ENCODE data around the gene KNDC1. TPM values are rescaled to one million over a fixed set of nuclear protein-coding genes. Genes with fewer than 3 reads are reported as not detected.

KNDC1 gene
- total RNA-seq, 5 donors from 2014 or later (not counting 1 experiment from before 2014, with no cell fraction given): 0.09 to 1.2 (median 0.35) TPM

- Histone ChIP-seq H3K9me3 (no peaks in the 10 kb centered on the region), H3K27me3 (replicated peaks in 1 of 2; ENCODE audit: control insufficient read depth in 2 of 2, extremely low read depth in 1 of 2, insufficient read depth in 2 of 2, low read length in 1 of 2) (peaks cover 2 to 78% of the 10 kb centered on the region in 2 experiments), H3K4me3 (ENCODE audit: control insufficient read depth in 1 of 2, extremely low read depth in 1 of 2, low read length in 1 of 2) (no peak overlapping the region), H3K36me3 (ENCODE audit: control insufficient read depth in 2 of 2, extremely low read depth in 1 of 2, insufficient read depth in 1 of 2, low read length in 1 of 2) (no peaks in the 10 kb centered on the region), H3K27ac (ENCODE audit: low read length) (no peak overlapping the region), H3K4me1 (ENCODE audit: control insufficient read depth in 1 of 2, extremely low read depth in 1 of 2, insufficient read depth in 2 of 2, low read length in 2 of 2) (peaks cover 0 to 16% of the 10 kb centered on the region in 2 experiments)
- H3K27ac Mint-ChIP-seq: no peak overlapping the region
- no peak overlapping the region for H3K4me3 Mint-ChIP-seq
- H3K4me1 Mint-ChIP-seq: peaks cover 16 to 29% (median 16%) of the 10 kb centered on the region in 3 donors
- H3K27me3 Mint-ChIP-seq: peaks cover 34 to 53% of the 10 kb centered on the region in 2 donors
- CTCF ChIA-PET: no interaction called here
- POLR2A ChIA-PET: no interaction called here
- ATAC-seq (replicated peaks in 1 of 4) (no peak), DNase-seq (no peak)
- WGBS (ENCODE audit: insufficient coverage): 71% methylated on average over 13 of the region's 14 CpGs
- H3K9me3 Mint-ChIP-seq: no peaks in the 10 kb centered on the region
- H3K36me3 Mint-ChIP-seq: no peaks in the 10 kb centered on the region
These were observed 83.6 kb downstream of the KNDC1 start for GRCh38 chr10:133243593-133243992.

GRCh38 chr10:133245439-133246235, 85.6 kb downstream of the KNDC1 start:
- ATAC-seq (replicated peaks in 1 of 4) (no peak), DNase-seq (no peak)
- Histone ChIP-seq H3K9me3 (no peaks in the 10 kb centered on the region), H3K27me3 (replicated peaks in 1 of 2; ENCODE audit: control insufficient read depth in 2 of 2, extremely low read depth in 1 of 2, insufficient read depth in 2 of 2, low read length in 1 of 2) (peaks cover 0 to 61% of the 10 kb centered on the region in 2 experiments), H3K4me3 (ENCODE audit: control insufficient read depth in 1 of 2, extremely low read depth in 1 of 2, low read length in 1 of 2) (no peak overlapping the region), H3K4me1 (ENCODE audit: control insufficient read depth in 1 of 2, extremely low read depth in 1 of 2, insufficient read depth in 2 of 2, low read length in 2 of 2) (peaks cover 0 to 16% of the 10 kb centered on the region in 2 experiments), H3K36me3 (ENCODE audit: control insufficient read depth in 2 of 2, extremely low read depth in 1 of 2, insufficient read depth in 1 of 2, low read length in 1 of 2) (no peaks in the 10 kb centered on the region), H3K27ac (ENCODE audit: low read length) (no peak overlapping the region)
- peak overlapping the region in 1 of 2 donors; percentile 49 for H3K27ac Mint-ChIP-seq
- no peaks in the 10 kb centered on the region for H3K9me3 Mint-ChIP-seq
- ChIA-PET CTCF (no interaction called here), POLR2A (no interaction called here)
- no peaks in the 10 kb centered on the region for H3K36me3 Mint-ChIP-seq
- peaks cover 24 to 43% of the 10 kb centered on the region in 2 donors for H3K27me3 Mint-ChIP-seq
- WGBS (ENCODE audit: insufficient coverage): 82% methylated on average over 17 of the region's 33 CpGs
- H3K4me3 Mint-ChIP-seq: no peak overlapping the region
- H3K4me1 Mint-ChIP-seq: peaks cover 13 to 28% (median 14%) of the 10 kb centered on the region in 3 donors

GRCh38 chr10:133246236-133246626, 86.2 kb downstream of the KNDC1 start:
- POLR2A ChIA-PET: interaction anchor here in 1 of 2 donors (0.7 kb wide), 1 partner anchor 57 kb away, joined by 5 read pairs; no protein-coding TSS in a partner anchor
- Mint-ChIP-seq H3K4me3 (no peak overlapping the region), H3K4me1 (peaks cover 7 to 22% (median 8%) of the 10 kb centered on the region in 3 donors), H3K27me3 (peaks cover 18 to 37% of the 10 kb centered on the region in 2 donors), H3K36me3 (no peaks in the 10 kb centered on the region), H3K9me3 (no peaks in the 10 kb centered on the region), H3K27ac (no peak overlapping the region)
- DNase-seq (no peak), ATAC-seq (replicated peaks in 1 of 4) (no peak)
- no peak overlapping the region for H3K27ac ChIP-seq (ENCODE audit: low read length)
- H3K27me3 ChIP-seq (replicated peaks in 1 of 2; ENCODE audit: control insufficient read depth in 2 of 2, extremely low read depth in 1 of 2, insufficient read depth in 2 of 2, low read length in 1 of 2): peaks cover 0 to 58% of the 10 kb centered on the region in 2 experiments
- CTCF ChIA-PET: no interaction called here
- H3K36me3 ChIP-seq (ENCODE audit: control insufficient read depth in 2 of 2, extremely low read depth in 1 of 2, insufficient read depth in 1 of 2, low read length in 1 of 2): no peaks in the 10 kb centered on the region
- H3K9me3 ChIP-seq: no peaks in the 10 kb centered on the region
- H3K4me3 ChIP-seq (ENCODE audit: control insufficient read depth in 1 of 2, extremely low read depth in 1 of 2, low read length in 1 of 2): no peak overlapping the region
- peaks cover 0 to 11% of the 10 kb centered on the region in 2 experiments for H3K4me1 ChIP-seq (ENCODE audit: control insufficient read depth in 1 of 2, extremely low read depth in 1 of 2, insufficient read depth in 2 of 2, low read length in 2 of 2)
- 84% methylated on average over 10 of the region's 12 CpGs for WGBS (ENCODE audit: insufficient coverage)

GRCh38 chr10:133247681-133248333, 87.8 kb downstream of the KNDC1 start:
- no peak for ATAC-seq (replicated peaks in 1 of 4)
- POLR2A ChIA-PET: no interaction called here

DNA sequence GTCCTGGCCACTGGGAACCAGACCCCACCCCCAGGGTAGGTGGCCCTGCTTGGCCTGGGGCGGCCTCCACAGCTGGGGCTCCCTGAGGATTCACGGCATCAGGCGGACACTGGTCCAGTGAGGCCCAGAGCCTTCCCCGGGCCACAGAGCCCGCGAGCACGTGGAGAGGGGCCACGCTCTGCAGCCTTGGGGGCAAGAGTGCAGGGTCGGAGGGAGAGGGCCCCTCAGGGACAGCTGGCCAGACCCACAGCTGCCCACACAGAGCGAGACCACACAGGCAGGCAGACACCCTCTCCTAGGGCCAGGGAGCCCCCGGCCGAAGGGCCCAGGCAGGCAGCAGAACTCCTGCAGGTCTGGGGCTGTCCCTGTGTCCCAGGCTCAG, 88.3 kb downstream of the KNDC1 start:
- CTCF ChIA-PET: no interaction called here
- ATAC-seq (replicated peaks in 1 of 4) (no peak), DNase-seq (no peak)
- POLR2A ChIA-PET: no interaction called here
- Mint-ChIP-seq H3K36me3 (no peaks in the 10 kb centered on the region), H3K4me1 (peaks cover 0 to 8% (median 1%) of the 10 kb centered on the region in 3 donors), H3K4me3 (no peak overlapping the region), H3K27ac (no peak overlapping the region), H3K27me3 (peaks cover 0 to 21% of the 10 kb centered on the region in 2 donors), H3K9me3 (no peaks in the 10 kb centered on the region)
- WGBS (ENCODE audit: insufficient coverage): 94% methylated on average over 12 of the region's 12 CpGs
- Histone ChIP-seq H3K27ac (ENCODE audit: low read length) (no peak overlapping the region), H3K4me1 (ENCODE audit: control insufficient read depth in 1 of 2, extremely low read depth in 1 of 2, insufficient read depth in 2 of 2, low read length in 2 of 2) (no peaks in the 10 kb centered on the region), H3K4me3 (ENCODE audit: control insufficient read depth in 1 of 2, extremely low read depth in 1 of 2, low read length in 1 of 2) (no peak overlapping the region), H3K36me3 (ENCODE audit: control insufficient read depth in 2 of 2, extremely low read depth in 1 of 2, insufficient read depth in 1 of 2, low read length in 1 of 2) (no peaks in the 10 kb centered on the region), H3K27me3 (replicated peaks in 1 of 2; ENCODE audit: control insufficient read depth in 2 of 2, extremely low read depth in 1 of 2, insufficient read depth in 2 of 2, low read length in 1 of 2) (peaks cover 0 to 39% of the 10 kb centered on the region in 2 experiments), H3K9me3 (no peaks in the 10 kb centered on the region)

More at GRCh38 chr10:133247681-133248333, 87.8 kb downstream of the KNDC1 start:
- Mint-ChIP-seq H3K27ac (no peak overlapping the region), H3K9me3 (no peaks in the 10 kb centered on the region), H3K27me3 (peaks cover 4 to 25% of the 10 kb centered on the region in 2 donors), H3K36me3 (no peaks in the 10 kb centered on the region), H3K4me1 (peaks cover 0 to 11% (median 1%) of the 10 kb centered on the region in 3 donors), H3K4me3 (no peak overlapping the region)
- Histone ChIP-seq H3K4me1 (ENCODE audit: control insufficient read depth in 1 of 2, extremely low read depth in 1 of 2, insufficient read depth in 2 of 2, low read length in 2 of 2) (no peaks in the 10 kb centered on the region), H3K27me3 (replicated peaks in 1 of 2; ENCODE audit: control insufficient read depth in 2 of 2, extremely low read depth in 1 of 2, insufficient read depth in 2 of 2, low read length in 1 of 2) (peaks cover 0 to 44% of the 10 kb centered on the region in 2 experiments), H3K9me3 (no peaks in the 10 kb centered on the region), H3K36me3 (ENCODE audit: control insufficient read depth in 2 of 2, extremely low read depth in 1 of 2, insufficient read depth in 1 of 2, low read length in 1 of 2) (no peaks in the 10 kb centered on the region), H3K27ac (ENCODE audit: low read length) (no peak overlapping the region), H3K4me3 (ENCODE audit: control insufficient read depth in 1 of 2, extremely low read depth in 1 of 2, low read length in 1 of 2) (no peak overlapping the region)
- no peak for DNase-seq
- CTCF ChIA-PET: no interaction called here
- WGBS (ENCODE audit: insufficient coverage): 92% methylated on average over 27 of the region's 36 CpGs

GRCh38 chr10:133249094-133249780, 89.2 kb downstream of the KNDC1 start:
- Histone ChIP-seq H3K27ac (ENCODE audit: low read length) (no peak overlapping the region), H3K9me3 (no peaks in the 10 kb centered on the region), H3K27me3 (replicated peaks in 1 of 2; ENCODE audit: control insufficient read depth in 2 of 2, extremely low read depth in 1 of 2, insufficient read depth in 2 of 2, low read length in 1 of 2) (peaks cover 0 to 29% of the 10 kb centered on the region in 2 experiments), H3K4me1 (ENCODE audit: control insufficient read depth in 1 of 2, extremely low read depth in 1 of 2, insufficient read depth in 2 of 2, low read length in 2 of 2) (no peaks in the 10 kb centered on the region), H3K4me3 (ENCODE audit: control insufficient read depth in 1 of 2, extremely low read depth in 1 of 2, low read length in 1 of 2) (no peak overlapping the region), H3K36me3 (ENCODE audit: control insufficient read depth in 2 of 2, extremely low read depth in 1 of 2, insufficient read depth in 1 of 2, low read length in 1 of 2) (no peaks in the 10 kb centered on the region)
- no peak overlapping the region for H3K27ac Mint-ChIP-seq
- H3K4me1 Mint-ChIP-seq: peaks cover 0 to 8% (median 1%) of the 10 kb centered on the region in 3 donors
- no peak for ATAC-seq (replicated peaks in 1 of 4)
- DNase-seq: no peak
- CTCF ChIA-PET: no interaction called here
- no peaks in the 10 kb centered on the region for H3K36me3 Mint-ChIP-seq
- WGBS (ENCODE audit: insufficient coverage): 67% methylated on average over 14 of the region's 21 CpGs
- H3K27me3 Mint-ChIP-seq: peaks cover 0 to 15% of the 10 kb centered on the region in 2 donors
- POLR2A ChIA-PET: no interaction called here
- H3K9me3 Mint-ChIP-seq: no peaks in the 10 kb centered on the region
- H3K4me3 Mint-ChIP-seq: no peak overlapping the region
